Ishikawa (cell line): ENCODE data around the gene SETBP1.

ENCODE experiments used
- CEBPB ChIP-seq: IDR thresholded peaks from 2 replicates; pipeline ENCODE4 v1.6.1; 2012
- CREB1 ChIP-seq: IDR thresholded peaks from 2 replicates; pipeline ENCODE4 v1.6.1; 2012; ENCODE audit warnings: low read depth
- EGR1 ChIP-seq: IDR thresholded peaks from 2 replicates; pipeline ENCODE4 v1.6.1; 2012
- EP300 ChIP-seq: IDR thresholded peaks from 2 replicates; pipeline ENCODE4 v1.6.1; 2012; ENCODE audit warnings: borderline replicate concordance
- FOXM1 ChIP-seq: IDR thresholded peaks from 2 replicates; pipeline ENCODE4 v1.6.1; 2012; ENCODE audit warnings: low read depth, borderline replicate concordance
- MAX ChIP-seq: IDR thresholded peaks from 2 replicates; pipeline ENCODE4 v1.6.1; 2012
- NFIC ChIP-seq: IDR thresholded peaks from 2 replicates; pipeline ENCODE4 v1.6.1; 2012
- RAD21 ChIP-seq: IDR thresholded peaks from 2 replicates; pipeline ENCODE4 v1.6.1; 2012; ENCODE audit warnings: low read depth
- REST ChIP-seq: IDR thresholded peaks from 2 replicates; pipeline ENCODE4 v1.6.1; 2012; ENCODE audit warnings: low read depth, mild to moderate bottlenecking
- TAF1 ChIP-seq: IDR thresholded peaks from 2 replicates; pipeline ENCODE4 v1.6.1; 2012; ENCODE audit warnings: low read depth, mild to moderate bottlenecking
- TCF12 ChIP-seq: IDR thresholded peaks from 2 replicates; pipeline ENCODE4 v1.6.1; 2012; ENCODE audit warnings: low read depth
- TEAD4 ChIP-seq: IDR thresholded peaks from 2 replicates; pipeline ENCODE4 v1.6.1; 2012
- USF1 ChIP-seq: IDR thresholded peaks from 2 replicates; pipeline ENCODE4 v1.6.1; 2012
- YY1 ChIP-seq: IDR thresholded peaks from 2 replicates; pipeline ENCODE4 v1.6.1; 2012; ENCODE audit warnings: low read depth
- ZBTB7A ChIP-seq: IDR thresholded peaks from 2 replicates; pipeline ENCODE4 v1.6.1; 2012; ENCODE audit warnings: low read depth

Gene SETBP1

GRCh38 chr18:44816477-44816876 is 135.8 kb downstream of the SETBP1 start:
- no peak for TF ChIP-seq TCF12
- TF ChIP-seq RAD21 = no peak
- no peak for TF ChIP-seq YY1
- TF ChIP-seq USF1 = no peak
- TF ChIP-seq TAF1 = no peak
- TF ChIP-seq REST = no peak
- no peak for TF ChIP-seq TEAD4
- no peak for TF ChIP-seq ZBTB7A
- TF ChIP-seq CREB1 = no peak
- TF ChIP-seq CEBPB = no peak
- TF ChIP-seq MAX = no peak

- TF ChIP-seq NFIC (0 out of 2 replicates have a peak, but pooled peaks have one; percentile 23), USF1 (no peak), REST (no peak), EGR1 (no peak), TEAD4 (no peak), TCF12 (no peak)
Measured at GRCh38 chr18:44817831-44818473, 137.3 kb downstream of the SETBP1 start.

- TF ChIP-seq TCF12 = no peak
- no peak for TF ChIP-seq REST
Measured at GRCh38 chr18:44818668-44819403, 138.1 kb downstream of the SETBP1 start.

GRCh38 chr18:44819944-44820510 is 139.3 kb downstream of the SETBP1 start:
- TF ChIP-seq TCF12 (peak; percentile 82), NFIC (peak; percentile 89), ZBTB7A (no peak), CREB1 (0 out of 2 replicates have a peak, but pooled peaks have one; percentile 50), TAF1 (no peak), RAD21 (peak; percentile 25; the same call in 1 of the 2 replicates), REST (no peak), EP300 (peak; percentile 81), EGR1 (no peak), MAX (peak; percentile 99), USF1 (peak; percentile 95), YY1 (peak; percentile 28; the same call in 1 of the 2 replicates), CEBPB (peak; percentile 13; the same call in 1 of the 2 replicates), TEAD4 (peak; percentile 96), FOXM1 (no peak)
